Right lobe of liver (tissue), 4 donors: ENCODE data around the gene PRDM16.

Experiments used
- CTCF ChIP-seq, 4 donors: fragments of 200-600 bp in 3 of 4; fragments of 450-650 bp in 1 of 4; IDR thresholded peaks; one replicate each; pipeline versions ENCODE4 v1.5.1 to v1.8.0; 2016 to 2022; ENCODE audit warnings: antibody characterized with exemption in 4 of 4, mild to moderate bottlenecking in 2 of 4
- POLR2A ChIP-seq: fragments of 450-650 bp; IDR thresholded peaks from one replicate; pipeline ENCODE4 v1.6.1; 2017; ENCODE audit warnings: antibody characterized with exemption, mild to moderate bottlenecking
- donor health status: DM: no; HTN: no; CAD: no.
- donor health status: DM: no; HTN: no; CAD: no.
- donor health status: DM: no; HTN: yes; CAD: no.

- TF ChIP-seq CTCF (IDR thresholded peaks at IDR 0.05) (no peak), POLR2A (no peak)
Measured at GRCh38 chr1:3321559-3322449, 252.8 kb downstream of the PRDM16 start.
